Measurements from ENCODE around the gene VWA8. TPM values are rescaled to one million over a fixed set of nuclear protein-coding genes. Genes with fewer than 3 reads are reported as not detected.

The VWA8 gene
- polyA plus RNA-seq, 1 donor (not counting 4 experiments of a cell fraction or from before 2014, with no cell fraction given) = 17.8 TPM

- no peaks in the 10 kb centered on the region for H3K9me3 ChIP-seq (ENCODE audit: control insufficient read depth, low read depth, low read length)
- H3K4me3 ChIP-seq (ENCODE audit: control insufficient read depth in 2 of 3, extremely low read depth in 1 of 3, insufficient read depth in 2 of 3, low read depth in 1 of 3, low read length in 3 of 3) = no peak overlapping the region
- no peaks in the 10 kb centered on the region for H4K20me1 ChIP-seq (ENCODE audit: control insufficient read depth, extremely low read depth, insufficient read depth, low read length)
- no peak for FAIRE-seq
- H3K36me3 ChIP-seq (ENCODE audit: control insufficient read depth in 2 of 2, extremely low read depth in 1 of 2, insufficient read depth in 2 of 2, low read length in 2 of 2) = peaks cover 3 to 8% of the 10 kb centered on the region in 2 experiments
- no peaks in the 10 kb centered on the region for H3K9me1 ChIP-seq (ENCODE audit: control insufficient read depth, extremely low read depth, insufficient read depth, low read length)
- H3K27me3 ChIP-seq (ENCODE audit: control insufficient read depth, extremely low read depth, insufficient read depth, low read length) = no peaks in the 10 kb centered on the region
- TF ChIP-seq CTCF (optimal IDR thresholded peaks at IDR 0.05 in 1 of 3, IDR thresholded peaks at IDR 0.05 in 1 of 3, conservative IDR thresholded peaks at IDR 0.05 in 1 of 3; ENCODE audit: extremely low read depth in 1 of 3, insufficient read depth in 2 of 3, low read length in 3 of 3) (no peak), EZH2 (IDR thresholded peaks at IDR 0.05; ENCODE audit: low read length) (no peak)
- H3K4me2 ChIP-seq (ENCODE audit: control insufficient read depth, extremely low read depth, insufficient read depth, low read depth, low read length) = no peak overlapping the region
- H3K4me1 ChIP-seq (ENCODE audit: control insufficient read depth, extremely low read depth, insufficient read depth, low read length) = peaks cover 6% of the 10 kb centered on the region
- H2AFZ ChIP-seq (ENCODE audit: control insufficient read depth, low read length) = no peak overlapping the region
- dilution Hi-C loops (cut with MboI; ENCODE audit: extremely low pct_ligation_motif_present, low sequenced_read_pairs) = no loop called here
- no peaks in the 10 kb centered on the region for H3K79me2 ChIP-seq (ENCODE audit: control insufficient read depth, insufficient read depth, low read length)
- DNase-seq (ENCODE audit: low read depth, low spot score) = no peak
- H3K27ac ChIP-seq (ENCODE audit: control insufficient read depth, insufficient read depth, low read length) = no peak overlapping the region
- H3K9ac ChIP-seq (ENCODE audit: control insufficient read depth, extremely low read depth, insufficient read depth, low read length) = no peak overlapping the region
These were observed 238.0 kb downstream of the VWA8 start for GRCh38 chr13:41722684-41723535.

GRCh38 chr13:41720839-41721561 lies 239.9 kb downstream of the VWA8 start:
- peak overlapping the region; percentile 16 for H3K27ac ChIP-seq (ENCODE audit: control insufficient read depth, insufficient read depth, low read length)
- no peak overlapping the region for H3K4me3 ChIP-seq (ENCODE audit: control insufficient read depth in 2 of 3, extremely low read depth in 1 of 3, insufficient read depth in 2 of 3, low read depth in 1 of 3, low read length in 3 of 3)
- no peaks in the 10 kb centered on the region for H3K9me3 ChIP-seq (ENCODE audit: control insufficient read depth, low read depth, low read length)
- no peak overlapping the region for H3K9ac ChIP-seq (ENCODE audit: control insufficient read depth, extremely low read depth, insufficient read depth, low read length)
- no peak overlapping the region for H2AFZ ChIP-seq (ENCODE audit: control insufficient read depth, low read length)
- H3K36me3 ChIP-seq (ENCODE audit: control insufficient read depth in 2 of 2, extremely low read depth in 1 of 2, insufficient read depth in 2 of 2, low read length in 2 of 2) = peaks cover 3 to 8% of the 10 kb centered on the region in 2 experiments
- dilution Hi-C loops (cut with MboI; ENCODE audit: extremely low pct_ligation_motif_present, low sequenced_read_pairs) = no loop called here
- H3K9me1 ChIP-seq (ENCODE audit: control insufficient read depth, extremely low read depth, insufficient read depth, low read length) = no peaks in the 10 kb centered on the region
- DNase-seq (ENCODE audit: low read depth, low spot score) (no peak), FAIRE-seq (no peak)
- H3K79me2 ChIP-seq (ENCODE audit: control insufficient read depth, insufficient read depth, low read length) = no peaks in the 10 kb centered on the region
- no peak for TF ChIP-seq EZH2 (IDR thresholded peaks at IDR 0.05; ENCODE audit: low read length)
- no peak for TF ChIP-seq CTCF (optimal IDR thresholded peaks at IDR 0.05 in 1 of 3, IDR thresholded peaks at IDR 0.05 in 1 of 3, conservative IDR thresholded peaks at IDR 0.05 in 1 of 3; ENCODE audit: extremely low read depth in 1 of 3, insufficient read depth in 2 of 3, low read length in 3 of 3)
- no peaks in the 10 kb centered on the region for H3K27me3 ChIP-seq (ENCODE audit: control insufficient read depth, extremely low read depth, insufficient read depth, low read length)
- peaks cover 6% of the 10 kb centered on the region for H3K4me1 ChIP-seq (ENCODE audit: control insufficient read depth, extremely low read depth, insufficient read depth, low read length)
- H4K20me1 ChIP-seq (ENCODE audit: control insufficient read depth, extremely low read depth, insufficient read depth, low read length) = no peaks in the 10 kb centered on the region
- no peak overlapping the region for H3K4me2 ChIP-seq (ENCODE audit: control insufficient read depth, extremely low read depth, insufficient read depth, low read depth, low read length)
